ENCODE measurements around the gene ULK4.

ULK4 gene

DNA sequence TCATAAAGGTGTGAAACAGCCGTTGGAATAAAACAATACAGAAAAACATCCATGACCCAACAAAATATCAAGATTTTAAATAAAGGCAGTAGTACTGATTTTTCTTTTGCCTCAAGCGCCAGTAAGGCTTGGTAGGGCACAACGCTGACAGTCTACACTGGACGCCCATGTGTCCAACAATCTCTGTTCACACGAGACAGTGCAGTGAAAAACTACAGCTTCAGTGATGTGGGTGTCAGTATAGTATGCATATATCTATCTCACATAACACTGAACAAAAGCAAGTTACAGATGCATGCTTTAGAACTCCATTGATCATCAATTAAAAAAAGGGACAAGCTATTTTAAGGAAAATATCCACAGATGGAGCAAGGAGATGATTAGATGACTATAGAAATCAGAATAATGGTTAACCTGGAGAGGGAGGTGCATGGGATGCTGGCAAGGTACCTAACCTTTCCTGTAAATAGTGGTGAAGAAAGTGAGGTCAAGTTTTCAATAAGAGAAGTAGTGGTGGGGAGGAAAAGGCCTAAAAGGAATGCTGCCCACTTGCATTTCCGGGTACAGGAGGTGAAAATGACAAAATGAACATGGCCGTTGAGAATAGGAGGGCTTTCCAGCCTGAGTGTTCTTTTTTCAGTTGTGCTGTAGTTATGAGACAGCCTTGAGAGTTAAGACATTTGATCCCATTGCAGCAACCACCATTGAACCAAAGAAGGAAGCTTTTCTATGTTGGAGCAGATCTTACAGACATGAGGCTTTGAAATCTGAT lies 719.9 kb downstream of the ULK4 start:
- DNase-seq = no peak

GRCh38 chr3:41241161-41241560 lies 720.7 kb downstream of the ULK4 start:
- DNase-seq = no peak

- no peak for DNase-seq
These were observed 722.3 kb downstream of the ULK4 start for GRCh38 chr3:41239587-41239986.

GRCh38 chr3:41237907-41238306 lies 724.0 kb downstream of the ULK4 start:
- DNase-seq = no peak

DNA sequence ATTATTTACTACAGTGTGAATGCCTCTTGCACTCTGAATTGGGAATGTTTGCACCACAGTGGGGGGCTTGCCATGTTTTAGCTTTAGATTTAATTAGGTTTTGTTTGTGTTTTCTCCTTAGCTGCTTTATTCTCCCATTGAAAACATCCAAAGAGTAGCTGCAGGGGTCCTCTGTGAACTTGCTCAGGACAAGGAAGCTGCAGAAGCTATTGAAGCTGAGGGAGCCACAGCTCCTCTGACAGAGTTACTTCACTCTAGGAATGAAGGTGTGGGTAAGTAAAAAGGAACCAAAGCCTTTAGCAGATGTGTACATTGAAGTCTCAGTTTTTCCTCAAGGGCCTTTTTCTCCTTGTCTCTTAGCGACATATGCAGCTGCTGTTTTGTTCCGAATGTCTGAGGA lies 725.7 kb downstream of the ULK4 start:
- no peak for DNase-seq

- no peak for DNase-seq
These were observed 726.8 kb downstream of the ULK4 start for GRCh38 chr3:41234823-41235721.

DNA sequence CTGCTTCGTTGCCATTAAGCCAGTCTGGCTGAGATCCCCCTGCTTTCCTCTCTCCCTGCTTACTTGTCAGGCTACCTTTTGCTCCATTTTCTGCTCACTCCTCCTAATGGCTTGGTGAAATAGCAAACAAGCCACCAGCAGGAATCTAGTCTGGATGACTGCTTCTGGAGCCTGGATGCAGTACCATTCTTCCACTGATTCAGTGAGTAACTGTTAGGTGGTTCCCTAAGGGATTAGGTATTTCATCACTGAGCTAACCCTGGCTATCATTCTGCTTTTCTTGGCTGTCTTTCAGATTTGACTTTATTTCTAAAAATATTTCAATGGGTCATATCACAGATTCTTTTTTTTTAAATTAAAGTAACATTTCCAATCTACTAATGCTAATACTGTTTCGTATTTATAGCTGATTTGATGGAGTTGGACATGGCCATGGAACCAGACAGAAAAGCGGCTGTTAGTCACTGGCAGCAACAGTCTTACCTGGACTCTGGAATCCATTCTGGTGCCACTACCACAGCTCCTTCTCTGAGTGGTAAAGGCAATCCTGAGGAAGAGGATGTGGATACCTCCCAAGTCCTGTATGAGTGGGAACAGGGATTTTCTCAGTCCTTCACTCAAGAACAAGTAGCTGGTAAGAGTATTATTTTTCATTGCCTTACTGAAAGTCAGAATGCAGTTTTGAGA lies 737.6 kb downstream of the ULK4 start:
- DNase-seq = no peak

GRCh38 chr3:41223691-41224090 lies 738.2 kb downstream of the ULK4 start:
- DNase-seq = no peak

GRCh38 chr3:41223078-41223477 lies 738.8 kb downstream of the ULK4 start:
- DNase-seq = no peak

GRCh38 chr3:41222501-41222900 lies 739.4 kb downstream of the ULK4 start:
- no peak for DNase-seq

GRCh38 chr3:41222012-41222411 lies 739.9 kb downstream of the ULK4 start:
- DNase-seq = no peak

- DNase-seq = no peak
These were observed 740.8 kb downstream of the ULK4 start for GRCh38 chr3:41220906-41221677.

DNA sequence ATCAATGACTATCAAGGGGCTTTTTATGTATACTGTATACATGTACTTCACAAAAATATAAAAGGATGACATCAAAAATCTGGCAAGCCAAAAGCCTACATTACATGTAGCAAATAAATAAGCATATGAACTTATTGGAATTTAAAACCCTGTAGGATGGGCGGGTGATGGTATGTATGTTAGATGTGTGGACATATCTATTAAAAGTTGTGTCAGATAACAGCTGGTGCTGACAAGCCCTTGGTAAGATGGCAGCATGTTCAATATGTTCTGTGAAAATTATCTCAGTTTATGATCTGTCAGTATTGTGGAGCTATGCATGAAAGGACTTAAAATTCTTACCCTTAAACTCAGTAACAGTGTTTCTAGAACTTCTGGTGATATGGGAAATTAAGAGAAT lies 742.5 kb downstream of the ULK4 start:
- no peak for DNase-seq

DNA sequence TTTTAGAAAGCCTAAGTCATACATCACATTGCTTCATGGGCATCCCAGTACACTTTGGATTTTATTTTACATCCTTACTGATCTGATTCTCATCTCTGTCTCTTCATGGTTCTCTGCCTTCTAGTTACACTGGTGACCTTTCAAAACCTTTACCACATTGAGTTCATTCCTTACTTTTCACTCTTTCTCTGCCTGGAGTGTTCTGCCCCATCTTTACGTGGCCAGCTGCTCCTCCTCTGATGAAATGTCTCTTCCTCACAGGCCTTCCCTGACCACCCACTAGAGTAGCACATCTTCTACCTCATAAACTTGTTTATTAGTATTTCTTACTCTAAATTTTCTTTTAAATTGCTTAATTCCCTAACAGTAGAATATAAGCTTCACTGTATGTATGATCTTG lies 744.9 kb downstream of the ULK4 start:
- DNase-seq = no peak

GRCh38 chr3:41216422-41216821 lies 745.5 kb downstream of the ULK4 start:
- no peak for DNase-seq

DNA sequence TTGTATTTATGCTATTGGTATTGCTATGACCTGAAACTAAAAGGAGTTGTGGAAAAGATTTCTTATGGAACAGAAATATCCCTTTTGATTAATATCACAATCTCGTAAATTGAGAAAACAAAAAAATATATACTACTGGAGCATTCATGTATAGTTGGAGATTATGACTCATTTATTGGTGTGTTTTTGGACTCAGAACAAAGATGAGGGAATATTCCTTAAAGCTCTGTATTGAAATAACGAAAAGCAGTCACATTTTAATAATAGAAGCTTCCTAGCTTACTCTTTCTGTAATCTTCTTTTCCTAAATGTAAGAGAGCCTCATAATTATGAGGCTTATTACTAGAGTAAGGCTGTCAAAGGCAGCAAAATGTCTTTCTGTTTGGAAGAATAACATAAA lies 748.3 kb downstream of the ULK4 start:
- no peak for DNase-seq

GRCh38 chr3:41212088-41212487 lies 749.8 kb downstream of the ULK4 start:
- no peak for DNase-seq

DNA sequence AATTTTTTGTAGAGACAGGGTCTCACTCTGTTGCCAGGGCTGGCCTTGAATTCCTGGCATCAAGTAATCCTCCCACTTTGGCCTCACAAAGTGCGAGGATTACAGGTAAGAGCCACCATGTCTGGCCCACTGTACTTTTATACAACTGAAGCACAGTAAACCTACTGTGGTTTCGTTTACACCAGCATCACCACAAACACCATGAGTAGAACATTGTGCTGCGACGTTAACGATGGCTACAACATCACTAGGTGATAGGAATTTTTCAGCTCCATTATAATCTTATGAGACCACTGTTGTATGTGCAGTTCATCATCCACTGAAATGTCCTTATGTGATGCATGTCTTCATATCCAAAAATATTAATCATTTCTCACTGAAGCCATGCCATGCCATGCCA lies 750.9 kb downstream of the ULK4 start:
- no peak for DNase-seq

DNA sequence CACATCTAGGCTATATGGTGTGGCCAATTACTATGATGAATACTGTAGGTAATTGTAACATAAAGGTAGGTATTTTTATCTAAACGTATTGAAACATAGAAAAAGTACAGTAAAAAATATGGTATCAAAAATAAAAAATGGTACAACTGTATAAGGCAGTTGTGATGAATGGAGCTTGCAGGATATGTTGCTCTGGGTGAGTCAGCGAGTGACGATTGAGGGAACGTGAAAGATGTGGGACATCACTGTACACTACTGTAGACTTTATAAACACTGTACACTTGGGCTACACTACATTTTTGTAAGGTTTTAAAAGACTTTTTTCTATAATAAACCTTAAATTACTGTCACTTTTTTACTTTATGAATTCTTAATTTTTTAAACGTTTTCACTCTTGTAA lies 752.3 kb downstream of the ULK4 start:
- DNase-seq = no peak

- no peak for DNase-seq
These were observed 753.2 kb downstream of the ULK4 start for GRCh38 chr3:41208507-41209220.

DNA sequence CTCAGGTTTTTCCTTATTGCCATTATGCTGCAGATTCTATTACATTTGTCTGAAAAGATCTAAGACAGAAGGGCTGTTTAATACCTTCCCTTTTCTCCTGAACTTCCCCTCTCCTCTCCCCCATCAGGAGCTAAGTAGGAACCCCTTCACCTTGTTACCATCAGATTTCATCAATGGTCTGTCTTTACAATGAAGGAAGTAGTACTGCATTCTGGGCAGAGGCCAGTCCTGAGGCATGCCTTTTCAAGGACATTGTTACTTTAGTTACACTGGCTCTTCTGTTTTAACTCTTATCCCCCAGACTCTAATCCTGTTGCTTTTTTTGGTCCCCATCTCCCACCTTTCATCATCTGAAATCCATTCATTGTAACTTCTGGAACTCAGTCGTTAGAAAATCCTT lies 754.5 kb downstream of the ULK4 start:
- DNase-seq = no peak

GRCh38 chr3:41205591-41205990 lies 756.3 kb downstream of the ULK4 start:
- DNase-seq = no peak
